Stimulated activated CD8-positive, alpha-beta memory T cell treated with anti-CD3 and anti-CD28 coated beads, Interleukin-4, amount 100 ng/mL, for 24 hours (primary cell): ENCODE measurements around the gene MRPL44.

Experiments
- DNase-seq: peaks from one replicate; pipeline ENCODE4 v3.0.0-alpha.2; 2020; ENCODE audit warnings: low read depth

Gene MRPL44

GRCh38 chr2:224009605-224010315 lies 52.5 kb downstream of the MRPL44 start:
- no peak for DNase-seq

- no peak for DNase-seq
Observed at GRCh38 chr2:224011837-224012236, 54.6 kb downstream of the MRPL44 start.

DNA sequence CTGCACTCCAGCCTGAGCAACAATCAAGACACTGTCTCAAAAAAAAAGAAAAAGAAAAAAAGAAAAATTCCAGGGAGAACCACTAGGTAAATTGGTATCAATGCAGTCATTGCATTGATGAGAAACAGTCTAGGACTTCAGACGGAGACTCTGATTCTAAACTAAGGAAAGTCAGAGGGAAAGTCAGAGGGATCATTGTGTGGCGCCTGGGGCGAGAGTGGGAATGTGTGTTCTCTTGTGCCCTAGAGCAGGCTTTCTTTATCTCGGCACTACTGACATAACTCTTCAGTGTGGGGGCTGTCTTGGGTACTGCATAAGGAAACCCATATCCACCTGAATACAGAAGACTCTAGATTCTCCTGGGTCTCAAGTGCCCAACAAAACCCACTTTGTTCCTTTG lies 57.1 kb downstream of the MRPL44 start:
- DNase-seq, result no peak

DNA sequence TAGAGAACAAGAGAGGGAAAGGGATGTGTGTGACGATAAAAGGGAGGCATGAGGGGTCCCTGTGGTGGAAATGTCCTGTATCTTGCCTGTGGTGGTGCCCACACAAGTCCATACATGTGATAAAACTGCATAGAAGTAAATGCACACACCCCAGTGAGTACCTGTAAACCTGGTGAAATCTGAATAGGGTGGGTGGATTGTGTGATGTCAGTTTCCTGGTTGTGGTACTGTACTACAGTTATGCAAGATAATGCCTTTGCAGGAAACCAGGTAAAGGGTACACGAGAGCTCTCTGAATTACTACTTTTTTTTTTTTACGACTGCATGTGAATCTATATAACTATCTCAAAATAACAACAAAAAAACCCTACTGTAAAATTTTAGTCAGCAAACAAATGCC lies 59.7 kb downstream of the MRPL44 start:
- no peak for DNase-seq
